ENCODE data around the gene POLE. TPM values are rescaled to one million over a fixed set of nuclear protein-coding genes. Genes with fewer than 3 reads are reported as not detected.

POLE gene
- total and polyA plus RNA-seq, 2 experiments from 2014 or later: 26.6 to 34.2 TPM

DNA sequence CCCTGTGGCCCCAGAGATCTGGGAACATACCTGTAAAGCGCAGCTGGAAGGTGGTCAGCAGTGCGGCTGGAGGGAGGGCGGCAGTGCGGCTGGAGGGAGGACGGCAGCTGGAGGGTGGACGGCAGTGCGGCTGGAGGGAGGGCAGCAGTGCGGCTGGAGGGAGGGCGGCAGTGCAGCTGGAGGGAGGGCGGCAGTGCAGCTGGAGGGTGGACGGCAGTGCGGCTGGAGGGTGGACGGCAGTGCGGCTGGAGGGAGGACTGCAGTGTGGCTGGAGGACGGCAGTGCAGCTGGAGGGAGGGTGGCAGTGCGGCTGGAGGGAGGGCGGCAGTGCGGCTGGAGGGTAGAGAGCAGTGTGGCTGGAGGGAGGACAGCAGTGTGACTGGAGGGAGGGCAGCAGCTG lies 100.2 kb downstream of the POLE start:
- WGBS (ENCODE audit: low lambda C conversion rate, missing lambda C conversion rate): 100% methylated on average over 2 of the region's 18 CpGs
- DNase-seq (ENCODE audit: low spot score): no peak
- Histone ChIP-seq H3K9me2 (replicated peaks; ENCODE audit: insufficient read depth) (no peaks in the 10 kb centered on the region), H2AFZ (no peak overlapping the region), H4K20me1 (ENCODE audit: insufficient read depth, poor library complexity, severe bottlenecking) (peaks cover 6% of the 10 kb centered on the region), H3K79me2 (no peaks in the 10 kb centered on the region), H3K9me3 (ENCODE audit: low read depth) (no peaks in the 10 kb centered on the region), H3K36me3 (replicated peaks; ENCODE audit: insufficient read depth, low read depth) (no peaks in the 10 kb centered on the region), H3K27ac (no peak overlapping the region), H3K4me3 (no peak overlapping the region), H3K4me1 (ENCODE audit: insufficient read depth) (no peaks in the 10 kb centered on the region), H3K27me3 (peaks cover 8% of the 10 kb centered on the region), H3K4me2 (no peak overlapping the region)
- TF ChIP-seq, protein P1, sequence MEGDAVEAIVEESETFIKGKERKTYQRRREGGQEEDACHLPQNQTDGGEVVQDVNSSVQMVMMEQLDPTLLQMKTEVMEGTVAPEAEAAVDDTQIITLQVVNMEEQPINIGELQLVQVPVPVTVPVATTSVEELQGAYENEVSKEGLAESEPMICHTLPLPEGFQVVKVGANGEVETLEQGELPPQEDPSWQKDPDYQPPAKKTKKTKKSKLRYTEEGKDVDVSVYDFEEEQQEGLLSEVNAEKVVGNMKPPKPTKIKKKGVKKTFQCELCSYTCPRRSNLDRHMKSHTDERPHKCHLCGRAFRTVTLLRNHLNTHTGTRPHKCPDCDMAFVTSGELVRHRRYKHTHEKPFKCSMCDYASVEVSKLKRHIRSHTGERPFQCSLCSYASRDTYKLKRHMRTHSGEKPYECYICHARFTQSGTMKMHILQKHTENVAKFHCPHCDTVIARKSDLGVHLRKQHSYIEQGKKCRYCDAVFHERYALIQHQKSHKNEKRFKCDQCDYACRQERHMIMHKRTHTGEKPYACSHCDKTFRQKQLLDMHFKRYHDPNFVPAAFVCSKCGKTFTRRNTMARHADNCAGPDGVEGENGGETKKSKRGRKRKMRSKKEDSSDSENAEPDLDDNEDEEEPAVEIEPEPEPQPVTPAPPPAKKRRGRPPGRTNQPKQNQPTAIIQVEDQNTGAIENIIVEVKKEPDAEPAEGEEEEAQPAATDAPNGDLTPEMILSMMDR (IDR thresholded peaks at IDR 0.05; ENCODE audit: poor library complexity): no peak
- TF ChIP-seq EZH2 (IDR thresholded peaks at IDR 0.05; ENCODE audit: borderline replicate concordance) (no peak), EZH2phosphoT487 (IDR thresholded peaks at IDR 0.05; ENCODE audit: low read depth, severe bottlenecking, unreplicated experiment) (no peak)

DNA sequence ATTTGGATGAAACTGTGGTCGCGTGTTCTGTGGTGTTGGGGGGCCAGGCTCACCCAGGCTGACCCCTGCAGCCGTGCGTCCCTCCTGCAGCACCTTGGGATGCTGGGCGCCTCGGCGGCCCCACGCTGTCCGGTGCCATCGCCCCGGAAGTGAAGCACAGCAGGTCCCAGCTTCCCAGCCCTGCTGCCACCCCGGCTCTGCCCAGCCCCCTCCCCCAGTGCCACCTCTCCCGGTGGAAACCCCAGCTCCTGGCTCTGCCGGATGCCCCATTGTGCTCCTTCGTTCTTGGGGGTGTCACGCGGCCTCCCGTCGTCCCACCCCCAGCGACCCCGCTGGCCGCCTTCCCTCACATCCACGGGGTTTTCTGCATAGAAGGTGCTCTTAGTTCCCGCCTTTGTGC lies 102.0 kb downstream of the POLE start:
- 89% methylated on average over 14 of the region's 24 CpGs for WGBS (ENCODE audit: low lambda C conversion rate, missing lambda C conversion rate)
- Histone ChIP-seq H2AFZ (no peak overlapping the region), H3K36me3 (replicated peaks; ENCODE audit: insufficient read depth, low read depth) (no peaks in the 10 kb centered on the region), H3K27ac (no peak overlapping the region), H4K20me1 (ENCODE audit: insufficient read depth, poor library complexity, severe bottlenecking) (peaks cover 8% of the 10 kb centered on the region), H3K79me2 (no peaks in the 10 kb centered on the region), H3K27me3 (peaks cover 12% of the 10 kb centered on the region), H3K4me3 (no peak overlapping the region), H3K4me1 (ENCODE audit: insufficient read depth) (no peaks in the 10 kb centered on the region), H3K9me2 (replicated peaks; ENCODE audit: insufficient read depth) (no peaks in the 10 kb centered on the region), H3K4me2 (no peak overlapping the region), H3K9me3 (ENCODE audit: low read depth) (no peaks in the 10 kb centered on the region)
- DNase-seq (ENCODE audit: low spot score): no peak
- TF ChIP-seq EZH2phosphoT487 (IDR thresholded peaks at IDR 0.05; ENCODE audit: low read depth, severe bottlenecking, unreplicated experiment) (no peak), EZH2 (IDR thresholded peaks at IDR 0.05; ENCODE audit: borderline replicate concordance) (no peak)
- TF ChIP-seq, protein P1 (IDR thresholded peaks at IDR 0.05; ENCODE audit: poor library complexity): no peak

DNA sequence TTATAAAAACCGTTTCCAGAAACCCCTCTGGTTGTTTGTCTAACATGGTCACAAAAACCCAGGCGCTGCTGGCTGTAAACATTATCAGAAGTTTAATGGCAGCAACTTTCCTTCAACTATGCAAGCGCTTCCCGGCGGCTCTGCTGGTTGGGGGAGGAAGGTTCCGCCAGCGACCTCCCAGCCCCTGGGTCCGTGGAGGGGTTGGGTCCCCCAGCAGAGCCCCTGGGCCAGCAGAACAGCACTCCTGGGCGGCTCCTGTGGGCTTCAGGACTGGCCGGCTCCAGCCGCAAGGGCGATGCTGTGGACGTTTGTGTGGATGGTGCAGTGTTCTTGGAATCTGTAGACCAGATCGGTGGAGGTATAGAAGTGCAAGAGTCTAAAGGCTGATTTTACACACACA lies 102.7 kb downstream of the POLE start:
- Histone ChIP-seq H2AFZ (no peak overlapping the region), H3K9me2 (replicated peaks; ENCODE audit: insufficient read depth) (no peaks in the 10 kb centered on the region), H4K20me1 (ENCODE audit: insufficient read depth, poor library complexity, severe bottlenecking) (peaks cover 8% of the 10 kb centered on the region), H3K4me3 (no peak overlapping the region), H3K9me3 (ENCODE audit: low read depth) (no peaks in the 10 kb centered on the region), H3K4me2 (no peak overlapping the region), H3K79me2 (no peaks in the 10 kb centered on the region), H3K4me1 (ENCODE audit: insufficient read depth) (no peaks in the 10 kb centered on the region), H3K27ac (no peak overlapping the region), H3K36me3 (replicated peaks; ENCODE audit: insufficient read depth, low read depth) (no peaks in the 10 kb centered on the region), H3K27me3 (peaks cover 12% of the 10 kb centered on the region)
- TF ChIP-seq EZH2phosphoT487 (IDR thresholded peaks at IDR 0.05; ENCODE audit: low read depth, severe bottlenecking, unreplicated experiment) (no peak), EZH2 (IDR thresholded peaks at IDR 0.05; ENCODE audit: borderline replicate concordance) (no peak)
- TF ChIP-seq, protein P1 (IDR thresholded peaks at IDR 0.05; ENCODE audit: poor library complexity): no peak
- no peak for DNase-seq (ENCODE audit: low spot score)
- WGBS (ENCODE audit: low lambda C conversion rate, missing lambda C conversion rate): 75% methylated on average over 14 of the region's 14 CpGs

DNA sequence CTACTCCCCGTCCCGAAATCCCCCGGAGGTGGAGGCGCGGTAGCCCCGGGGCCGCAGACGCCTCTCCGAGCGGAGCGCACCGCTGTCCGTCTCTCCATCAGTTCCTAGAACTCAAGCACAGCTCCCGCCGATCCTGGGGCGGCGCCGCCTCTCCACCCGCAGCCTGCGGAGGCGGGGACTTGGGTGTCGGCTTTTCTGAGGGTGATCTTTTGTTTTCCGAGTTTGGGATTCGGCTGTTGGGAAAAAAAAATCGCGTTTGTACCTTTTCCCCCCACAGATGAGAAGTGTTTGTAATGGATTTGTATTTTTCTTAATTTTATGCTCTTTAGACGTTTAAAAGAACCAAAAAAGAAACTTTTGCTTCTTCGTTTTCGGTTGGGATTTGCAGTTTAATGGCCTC lies 103.4 kb downstream of the POLE start:
- H3K27ac ChIP-seq: no peak overlapping the region
- H3K27me3 ChIP-seq: peaks cover 12% of the 10 kb centered on the region
- no peak for DNase-seq (ENCODE audit: low spot score)
- no peaks in the 10 kb centered on the region for H3K4me1 ChIP-seq (ENCODE audit: insufficient read depth)
- no peak overlapping the region for H2AFZ ChIP-seq
- no peaks in the 10 kb centered on the region for H3K36me3 ChIP-seq (replicated peaks; ENCODE audit: insufficient read depth, low read depth)
- no peak overlapping the region for H3K4me3 ChIP-seq
- 42% methylated on average over 27 of the region's 29 CpGs for WGBS (ENCODE audit: low lambda C conversion rate, missing lambda C conversion rate)
- H3K79me2 ChIP-seq: no peaks in the 10 kb centered on the region
- H3K9me3 ChIP-seq (ENCODE audit: low read depth): no peaks in the 10 kb centered on the region
- no peaks in the 10 kb centered on the region for H3K9me2 ChIP-seq (replicated peaks; ENCODE audit: insufficient read depth)
- peaks cover 8% of the 10 kb centered on the region for H4K20me1 ChIP-seq (ENCODE audit: insufficient read depth, poor library complexity, severe bottlenecking)
- H3K4me2 ChIP-seq: no peak overlapping the region
- TF ChIP-seq, protein P1 (IDR thresholded peaks at IDR 0.05; ENCODE audit: poor library complexity): no peak
- peak; percentile 55 for TF ChIP-seq EZH2phosphoT487 (IDR thresholded peaks at IDR 0.05; ENCODE audit: low read depth, severe bottlenecking, unreplicated experiment)
- TF ChIP-seq EZH2 (IDR thresholded peaks at IDR 0.05; ENCODE audit: borderline replicate concordance): no peak

All from hepatocyte (in vitro differentiated cells).